HepG2 (cell line): ENCODE results near the gene FAM240A. TPM values are rescaled to one million over a fixed set of nuclear protein-coding genes. Genes with fewer than 3 reads are reported as not detected.

Source experiments
- ATAC-seq: fragments of 200-7000 bp; cut with Tn5 transposase; 3 replicates; pipeline ENCODE4 v1.9.1; 2020; ENCODE audit warnings: mild to moderate bottlenecking, moderate library complexity
- BruUV-seq: library from RNA; stranded (reverse); fragments of 400-500 nt; replicated peaks from 2 replicates; lab custom pipeline; 2021; lab: Mats Ljungman, UMichigan
- CTCF ChIA-PET: fragments of 300-600 bp; formaldehyde crosslinking; extraction: SDS; loops from one replicate; lab custom pipeline; 2021; ENCODE audit warnings: low total read pairs, inconsistent platforms, low intra/inter-chr PET ratio; lab: Yijun Ruan, JAX
- POLR2A ChIA-PET: fragments of 350-600 bp; sonication (Branson Sonifier 250); formaldehyde crosslinking; loops from one replicate; lab custom pipeline; 2020; ENCODE audit warnings: antibody characterized with exemption, inconsistent platforms; lab: Yijun Ruan, JAX
- DNase-seq: peaks from one replicate; pipeline ENCODE4 v3.0.0-alpha.2; 2015; ENCODE audit warnings: low spot score
- FAIRE-seq: peaks from 3 replicates; lab custom pipeline; 2011; peaks lifted over from hg19 to GRCh38; lab: Jason Lieb, UNC
- H2AFZ ChIP-seq: one replicate; pipeline ENCODE4 v1.6.1; 2011; ENCODE audit warnings: low read length, inconsistent platforms
- H3K27ac ChIP-seq: fragments of 300-600 bp; 3 replicates; pipeline ENCODE4 v1.8.0; 2011; ENCODE audit warnings: mixed run types, mild to moderate bottlenecking, mixed read lengths, low read length, inconsistent platforms; ENCODE audit not compliant: insufficient read depth; ENCODE audit errors: extremely low read length
- H3K27me3 ChIP-seq, 2 experiments: fragments of 200-600 bp in 1 of 2; 2 replicates in 1 of 2; 3 replicates in 1 of 2; pipeline versions ENCODE4 v1.6.0 to v1.8.0; 2011; ENCODE audit warnings: low read length in 2 of 2, mild to moderate bottlenecking in 2 of 2, moderate library complexity in 2 of 2, inconsistent platforms in 1 of 2; ENCODE audit not compliant: insufficient read depth in 2 of 2, control insufficient read depth in 1 of 2
- H3K36me3 ChIP-seq, 2 experiments: fragments of 200-600 bp in 1 of 2; replicated peaks in 1 of 2; 2 replicates in 1 of 2; 3 replicates in 1 of 2; pipeline versions ENCODE4 v1.5.1 to v1.8.0; 2011; ENCODE audit warnings: low read length in 2 of 2, inconsistent platforms in 1 of 2; ENCODE audit not compliant: insufficient read depth in 2 of 2, control insufficient read depth in 1 of 2
- H3K4me1 ChIP-seq: 2 replicates; pipeline ENCODE4 v1.5.1; 2012; ENCODE audit warnings: low read length, inconsistent platforms; ENCODE audit not compliant: insufficient read depth
- H3K4me2 ChIP-seq: 2 replicates; pipeline ENCODE4 v1.6.0; 2011; ENCODE audit warnings: low read depth, low read length, inconsistent platforms
- H3K4me3 ChIP-seq, 3 experiments: fragments of 200-600 bp in 1 of 3; sonication (generic), shearing (Covaris generic) in 1 of 3; replicated peaks in 1 of 3; 2 replicates each; pipeline ENCODE4 v1.5.1; 2011 to 2016; ENCODE audit warnings: low read length in 3 of 3, inconsistent platforms in 2 of 3, low read depth in 2 of 3, mild to moderate bottlenecking in 2 of 3, control low read depth in 1 of 3, mixed read lengths in 1 of 3; ENCODE audit not compliant: insufficient read depth in 1 of 3
- H3K79me2 ChIP-seq: one replicate; pipeline ENCODE4 v1.6.1; 2011; ENCODE audit warnings: low read length, inconsistent platforms; ENCODE audit not compliant: insufficient read depth
- H3K9ac ChIP-seq: 2 replicates; pipeline ENCODE4 v1.6.0; 2011; ENCODE audit warnings: mild to moderate bottlenecking, low read depth, low read length, inconsistent platforms; ENCODE audit not compliant: insufficient read depth
- H3K9me3 ChIP-seq: 2 replicates; pipeline ENCODE4 v1.5.1; 2012; ENCODE audit warnings: mild to moderate bottlenecking, low read length
- H4K20me1 ChIP-seq: 2 replicates; pipeline ENCODE4 v1.6.0; 2011; ENCODE audit warnings: inconsistent platforms, mild to moderate bottlenecking, low read length, moderate library complexity; ENCODE audit not compliant: insufficient read depth
- DMAP1 ChIP-seq: IDR thresholded peaks from 2 replicates; pipeline ENCODE4 v1.6.1; 2016
- HMG20A ChIP-seq: IDR thresholded peaks from 2 replicates; pipeline ENCODE4 v1.6.1; 2016; ENCODE audit warnings: borderline replicate concordance
- KDM5A ChIP-seq: fragments of 200-600 bp; sonication (generic); IDR thresholded peaks from 2 replicates; pipeline ENCODE4 v1.7.0; 2018; ENCODE audit warnings: antibody characterized with exemption, mild to moderate bottlenecking, low read length, borderline replicate concordance
- NR2F6 ChIP-seq, 2 experiments: IDR thresholded peaks; 2 replicates each; pipeline ENCODE4 v1.6.1; 2016; ENCODE audit warnings: antibody characterized with exemption in 1 of 2, mild to moderate bottlenecking in 1 of 2
- NRL ChIP-seq: sonication (generic); formaldehyde crosslinking; IDR thresholded peaks from 2 replicates; pipeline ENCODE4 v1.5.0; 2020; ENCODE audit warnings: missing genetic modification reagents, mild to moderate bottlenecking, moderate library complexity, borderline replicate concordance
- REPIN1 ChIP-seq: sonication (generic); formaldehyde crosslinking; IDR thresholded peaks from 2 replicates; pipeline ENCODE4 v1.8.0; 2022; ENCODE audit warnings: missing genetic modification reagents, low read depth, mild to moderate bottlenecking, borderline replicate concordance
- STAG1 ChIP-seq: sonication (generic); formaldehyde crosslinking; IDR thresholded peaks from 2 replicates; pipeline ENCODE4 v1.4.0; 2020; ENCODE audit warnings: missing genetic modification reagents
- ZFX ChIP-seq: sonication (generic); formaldehyde crosslinking; IDR thresholded peaks from 2 replicates; pipeline ENCODE4 v1.4.0; 2020; ENCODE audit warnings: mild to moderate bottlenecking, low read depth, missing genetic modification reagents, moderate library complexity
- ZSCAN29 ChIP-seq: sonication (generic); formaldehyde crosslinking; conservative IDR thresholded peaks from 2 replicates; pipeline ENCODE4 v1.4.0; 2020; ENCODE audit warnings: mild to moderate bottlenecking, missing genetic modification reagents
- WGBS: methylation state at CpG from one replicate; pipeline ENCODE4 v1.1.6; 2017; ENCODE audit warnings: low lambda C conversion rate; 5-methylcytosine and 5-hydroxymethylcytosine counted together
- in situ Hi-C: cut with HindIII; loops from 2 replicates; pipeline ENCODE4 v1.10.0; 2017; ENCODE audit warnings: low pct_unique_long_range_greater_than_20kb; ENCODE audit not compliant: extremely low pct_ligation_motif_present
- intact Hi-C: fragments of 100-400 bp; cut with micrococcal nuclease; formaldehyde crosslinking; loops from one replicate; pipeline ENCODE4 v1.10.0; 2022; ENCODE audit not compliant: unreplicated experiment
- polyA plus RNA-seq, 8 experiments: library from polyadenylated mRNA; depleted of rRNA in 3 of 8; stranded (reverse) in 7 of 8; unstranded in 1 of 8; fragments of >200 nt; fragmentation: Illumina TruSeq in 4 of 8; extraction: Trizol in 4 of 8; gene quantifications; 2 replicates each; pipeline versions ENCODE4 v1.2.1 to v1.2.3, GENCODE V29; 2011 to 2016; ENCODE audit warnings: low read depth in 4 of 8, missing spikeins in 1 of 8, mixed read lengths in 1 of 8; ENCODE audit not compliant: insufficient read depth in 1 of 8
- total RNA-seq, 5 experiments: library from RNA; depleted of rRNA; stranded (reverse); fragments of >200 nt; fragmentation: Illumina TruSeq; extraction: Trizol; gene quantifications; 2 replicates each; pipeline ENCODE4 v1.2.3, GENCODE V29; 2016; ENCODE audit warnings: low read depth in 1 of 5
- TF ChIP-seq, protein P1 (sequence below): sonication (generic); formaldehyde crosslinking; IDR thresholded peaks from 2 replicates; pipeline ENCODE4 v1.4.0; 2020; ENCODE audit warnings: mild to moderate bottlenecking, missing genetic modification reagents
- TF ChIP-seq, protein P2 (sequence below): sonication (generic); formaldehyde crosslinking; IDR thresholded peaks from 2 replicates; pipeline ENCODE4 v1.4.0; 2020; ENCODE audit warnings: missing genetic modification reagents, borderline replicate concordance
- TF ChIP-seq, protein P3 (sequence below): sonication (generic); formaldehyde crosslinking; IDR thresholded peaks from 2 replicates; pipeline ENCODE4 v1.4.0; 2020; ENCODE audit warnings: missing genetic modification reagents; ENCODE audit errors: not compliant biosample characterization

FAM240A gene
- total and polyA plus RNA-seq, 2 of the 13 experiments (the other 11 are each of a cell fraction or from before 2014, with no cell fraction given), result not detected

DNA sequence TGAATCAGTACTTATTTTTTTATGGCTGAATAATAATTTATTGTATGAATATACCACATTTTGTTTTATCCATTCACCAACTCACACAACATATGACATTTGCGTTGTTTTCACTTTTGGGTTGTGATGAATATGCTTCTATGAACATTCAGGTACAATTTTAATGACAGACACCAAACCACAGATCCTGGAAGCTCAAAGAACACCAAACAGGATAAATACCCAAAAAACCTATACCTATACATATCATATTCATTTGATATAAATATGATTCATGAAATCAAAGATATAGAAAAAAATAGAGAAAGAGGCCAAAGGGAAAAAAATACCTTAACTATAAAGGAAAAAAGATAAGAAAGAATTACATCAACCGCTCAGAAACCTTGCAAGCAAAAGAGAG lies 35.8 kb downstream of the FAM240A start:
- Histone ChIP-seq H4K20me1 (no peaks in the 10 kb centered on the region), H3K4me3 (no peak overlapping the region), H3K79me2 (no peaks in the 10 kb centered on the region), H2AFZ (no peak overlapping the region), H3K4me1 (no peaks in the 10 kb centered on the region), H3K27ac (no peak overlapping the region), H3K9ac (no peak overlapping the region), H3K27me3 (peaks cover 0 to 2% of the 10 kb centered on the region in 2 experiments; a peak in 1 of 5 replicates)
- 39% methylated on average over 2 of the region's 2 CpGs for WGBS
- FAIRE-seq, result no peak
- POLR2A ChIA-PET, result no interaction called here
- no peak for ATAC-seq
- in situ Hi-C loops, result no loop called here
- CTCF ChIA-PET, result no interaction called here
- intact Hi-C loops, result no loop called here
- TF ChIP-seq, protein P1, sequence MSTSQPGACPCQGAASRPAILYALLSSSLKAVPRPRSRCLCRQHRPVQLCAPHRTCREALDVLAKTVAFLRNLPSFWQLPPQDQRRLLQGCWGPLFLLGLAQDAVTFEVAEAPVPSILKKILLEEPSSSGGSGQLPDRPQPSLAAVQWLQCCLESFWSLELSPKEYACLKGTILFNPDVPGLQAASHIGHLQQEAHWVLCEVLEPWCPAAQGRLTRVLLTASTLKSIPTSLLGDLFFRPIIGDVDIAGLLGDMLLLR (CRISPR knock-in tag), result no peak
- TF ChIP-seq, protein P2, sequence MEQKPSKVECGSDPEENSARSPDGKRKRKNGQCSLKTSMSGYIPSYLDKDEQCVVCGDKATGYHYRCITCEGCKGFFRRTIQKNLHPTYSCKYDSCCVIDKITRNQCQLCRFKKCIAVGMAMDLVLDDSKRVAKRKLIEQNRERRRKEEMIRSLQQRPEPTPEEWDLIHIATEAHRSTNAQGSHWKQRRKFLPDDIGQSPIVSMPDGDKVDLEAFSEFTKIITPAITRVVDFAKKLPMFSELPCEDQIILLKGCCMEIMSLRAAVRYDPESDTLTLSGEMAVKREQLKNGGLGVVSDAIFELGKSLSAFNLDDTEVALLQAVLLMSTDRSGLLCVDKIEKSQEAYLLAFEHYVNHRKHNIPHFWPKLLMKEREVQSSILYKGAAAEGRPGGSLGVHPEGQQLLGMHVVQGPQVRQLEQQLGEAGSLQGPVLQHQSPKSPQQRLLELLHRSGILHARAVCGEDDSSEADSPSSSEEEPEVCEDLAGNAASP (CRISPR knock-in tag), result no peak
- TF ChIP-seq ZFX (CRISPR knock-in tag) (no peak), NR2F6 (IDR thresholded peaks at IDR 0.05) (no peak), NR2F6 (CRISPR knock-in tag; IDR thresholded peaks at IDR 0.05) (no peak), STAG1 (no peak), ZSCAN29 (CRISPR knock-in tag) (no peak), KDM5A (no peak), DMAP1 (CRISPR knock-in tag) (no peak), REPIN1 (CRISPR knock-in tag) (no peak), NRL (CRISPR knock-in tag) (no peak), HMG20A (CRISPR knock-in tag) (no peak)
- TF ChIP-seq, protein P3, sequence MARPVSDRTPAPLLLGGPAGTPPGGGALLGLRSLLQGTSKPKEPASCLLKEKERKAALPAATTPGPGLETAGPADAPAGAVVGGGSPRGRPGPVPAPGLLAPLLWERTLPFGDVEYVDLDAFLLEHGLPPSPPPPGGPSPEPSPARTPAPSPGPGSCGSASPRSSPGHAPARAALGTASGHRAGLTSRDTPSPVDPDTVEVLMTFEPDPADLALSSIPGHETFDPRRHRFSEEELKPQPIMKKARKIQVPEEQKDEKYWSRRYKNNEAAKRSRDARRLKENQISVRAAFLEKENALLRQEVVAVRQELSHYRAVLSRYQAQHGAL (CRISPR knock-in tag), result no peak
- TF ChIP-seq, all 625 proteins: peak for 0
- no peak overlapping the region for H3K4me2 ChIP-seq
- H3K9me3 ChIP-seq, result peaks cover 10% of the 10 kb centered on the region
- no peak for DNase-seq
- no TSS peak for BruUV-seq
- H3K36me3 ChIP-seq, result no peaks in the 10 kb centered on the region
